NCI-H2107 treated with DMSO at 0.1 percent for 48 hours (cell line): ENCODE measurements around the gene TMA16.
"Not testable (repeated sequence)": the region's sequence is repeated elsewhere in the genome, so short reads cannot be mapped to it uniquely, and the experiment has no call there.

Experiments
- DNase-seq: peaks from one replicate; lab custom pipeline; 2025; ENCODE audit not compliant: unreplicated experiment; lab: John Stamatoyannopoulos, UW

Gene TMA16

DNA sequence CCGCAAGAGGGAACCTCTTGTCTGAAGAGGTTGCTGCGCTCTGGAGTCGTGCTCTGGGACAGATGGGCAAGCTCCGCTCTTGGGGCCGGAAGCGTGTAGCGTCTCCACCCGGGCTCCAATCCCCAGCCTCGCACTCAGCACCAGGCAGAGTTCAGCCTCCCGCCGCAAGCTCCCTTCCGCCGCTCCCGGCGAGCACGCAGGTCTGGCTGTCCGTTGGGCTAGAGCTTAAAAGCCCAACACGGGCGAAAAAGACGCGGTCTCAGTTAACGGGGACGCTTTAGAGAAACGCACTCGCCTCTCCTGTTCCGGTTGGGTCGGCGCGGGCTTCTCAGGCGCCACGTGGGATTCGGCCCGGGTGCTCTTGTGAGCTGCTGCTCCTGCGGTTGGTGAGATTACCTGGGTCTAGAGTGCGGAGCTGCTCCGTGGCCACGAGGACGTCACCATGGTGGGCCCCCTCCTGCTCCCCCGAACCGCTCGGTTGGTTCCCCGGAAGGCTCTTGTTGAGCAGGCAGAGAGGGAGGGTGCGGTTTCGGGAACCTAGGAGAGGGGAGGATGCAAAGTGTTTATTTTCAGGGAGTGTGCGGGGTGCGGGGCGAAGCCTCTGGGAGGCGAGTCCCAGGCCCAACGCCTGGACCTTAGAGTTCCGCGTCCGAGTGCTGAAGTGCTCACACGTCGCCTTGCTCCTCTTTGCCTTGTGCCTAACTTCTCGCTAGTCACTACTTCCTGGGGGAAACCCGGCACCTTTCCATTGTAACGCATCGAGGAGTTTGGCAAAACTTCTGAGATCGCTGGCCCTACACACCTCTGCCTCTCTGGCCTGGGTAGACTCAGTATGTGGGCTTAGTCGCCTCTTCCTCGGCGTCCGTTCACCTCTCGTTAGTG is at the start of gene TMA16:
TSS of gene TMA16 (plus strand) at position 331 of the 882 bp plus-strand sequence. CDS start at position 443, 112 bp downstream.
- peak; percentile 68 for DNase-seq

DNA sequence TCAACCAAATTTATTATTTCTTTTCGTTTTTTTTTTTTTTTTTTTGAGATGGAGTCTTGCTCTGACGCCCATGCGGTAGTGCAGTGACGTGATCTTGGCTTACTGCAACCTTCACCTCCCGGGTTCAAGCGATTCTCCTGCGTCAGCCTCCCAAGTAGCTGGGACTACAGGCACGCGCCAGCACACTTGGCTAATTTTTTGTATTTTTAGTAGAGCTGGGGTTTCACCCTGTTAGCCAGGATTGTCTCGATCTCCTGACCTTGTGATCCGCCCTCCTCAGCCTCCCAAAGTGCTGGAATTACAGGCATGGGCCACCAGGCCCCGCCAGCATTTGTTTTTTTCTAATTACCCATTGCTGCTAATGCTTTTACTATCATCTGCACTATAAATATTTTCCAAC is 47.5 kb upstream of the TMA16 start:
- not testable (repeated sequence) for DNase-seq

DNA sequence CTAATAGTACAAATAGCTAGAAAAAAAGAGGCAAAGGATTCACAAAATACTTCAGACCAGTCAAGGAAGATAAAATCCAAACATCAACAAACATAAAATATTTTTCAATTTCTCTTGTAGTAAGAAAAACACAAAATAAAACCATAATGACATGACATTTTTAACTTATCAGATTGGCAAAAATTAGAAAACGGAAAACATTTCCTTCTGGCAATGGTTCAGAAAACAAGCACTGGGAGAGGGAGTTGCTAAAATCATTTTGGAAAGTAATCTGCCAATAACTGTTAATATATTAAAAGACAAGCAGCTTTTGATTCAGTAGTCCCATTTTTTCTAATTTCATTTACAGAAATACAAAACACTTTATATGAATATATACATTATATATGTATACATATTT is 47.0 kb upstream of the TMA16 start:
- DNase-seq = no peak

DNA sequence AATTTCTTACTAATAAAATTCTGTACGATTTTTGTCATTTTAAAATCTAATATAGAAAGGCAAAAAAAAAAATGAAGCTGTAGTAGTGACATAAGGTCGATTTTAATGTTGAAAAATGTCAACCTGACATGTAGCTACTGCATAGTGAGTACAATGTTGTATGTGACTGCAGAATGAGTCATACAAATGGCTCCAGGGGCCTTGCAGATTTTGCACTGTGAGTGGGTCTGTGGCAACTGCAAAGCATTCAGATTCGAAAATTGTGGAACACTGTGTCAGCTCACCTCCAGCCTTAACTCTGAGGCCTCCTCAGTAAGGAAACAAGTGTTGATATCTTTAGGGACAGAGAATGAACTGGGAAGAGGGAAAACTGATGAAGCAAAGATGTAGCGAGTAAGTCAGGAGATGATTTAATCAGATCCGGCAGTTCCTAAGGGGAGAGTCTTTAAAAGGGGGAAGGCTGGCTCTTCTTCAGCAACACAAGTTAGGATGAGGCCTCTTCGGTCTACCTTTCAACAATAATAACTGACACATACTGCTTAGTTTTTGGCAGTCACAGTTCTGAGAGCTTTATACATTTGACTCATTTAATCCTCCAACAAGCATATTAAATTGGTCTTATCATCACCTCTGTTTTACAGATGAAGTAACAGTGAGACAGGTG is 45.8 kb upstream of the TMA16 start:
- no peak for DNase-seq

DNA sequence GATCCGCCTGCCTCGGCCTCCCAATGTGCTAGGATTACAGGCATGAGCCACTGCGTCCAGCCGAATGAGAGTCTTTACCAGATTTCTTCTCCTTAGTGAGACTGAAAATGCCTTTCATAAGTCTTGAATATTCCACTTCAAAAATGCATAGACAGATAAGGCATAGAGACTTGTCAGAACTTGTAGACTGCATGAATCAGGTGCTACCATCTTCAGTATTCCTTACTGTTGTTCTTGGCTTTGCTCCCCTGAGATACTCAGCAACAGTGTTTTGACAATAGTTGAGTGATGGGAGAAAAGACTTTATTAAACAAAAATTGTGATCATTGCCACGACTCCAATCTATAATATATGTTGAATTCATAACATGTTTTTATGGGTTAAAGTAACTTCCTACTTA is 31.9 kb upstream of the TMA16 start:
- no peak for DNase-seq

DNA sequence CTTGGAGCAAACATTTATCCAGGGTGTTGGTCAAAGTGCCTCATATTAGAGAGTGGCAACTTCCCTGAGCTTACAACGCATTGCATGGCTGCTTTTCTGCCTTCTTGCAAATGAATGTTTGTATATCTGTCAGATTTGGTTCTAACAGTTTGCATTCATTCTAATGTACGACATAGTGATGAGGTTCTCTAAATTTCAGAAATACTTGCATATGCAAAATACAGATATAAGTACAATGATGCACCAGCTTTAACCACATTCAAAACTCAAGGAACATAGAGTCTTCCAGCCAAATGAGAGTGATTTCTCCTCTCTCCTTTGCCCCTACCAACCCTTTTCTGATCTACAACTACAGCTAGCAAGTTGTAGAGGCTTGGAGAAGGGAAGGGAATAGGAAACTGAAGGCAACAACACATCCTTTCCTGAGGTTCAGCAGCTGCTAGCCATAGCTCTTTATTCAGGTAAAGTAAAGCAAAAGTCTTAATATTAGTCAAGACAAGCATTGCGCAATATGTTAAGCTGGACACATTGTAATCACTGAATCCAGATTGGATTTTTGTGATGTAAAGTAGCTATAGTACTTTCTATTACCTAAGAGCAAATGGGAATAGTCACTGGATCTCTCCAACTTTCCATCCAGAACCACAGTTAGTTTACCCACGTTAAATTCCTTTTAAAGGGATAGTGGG is 27.3 kb upstream of the TMA16 start:
- DNase-seq = no peak

DNA sequence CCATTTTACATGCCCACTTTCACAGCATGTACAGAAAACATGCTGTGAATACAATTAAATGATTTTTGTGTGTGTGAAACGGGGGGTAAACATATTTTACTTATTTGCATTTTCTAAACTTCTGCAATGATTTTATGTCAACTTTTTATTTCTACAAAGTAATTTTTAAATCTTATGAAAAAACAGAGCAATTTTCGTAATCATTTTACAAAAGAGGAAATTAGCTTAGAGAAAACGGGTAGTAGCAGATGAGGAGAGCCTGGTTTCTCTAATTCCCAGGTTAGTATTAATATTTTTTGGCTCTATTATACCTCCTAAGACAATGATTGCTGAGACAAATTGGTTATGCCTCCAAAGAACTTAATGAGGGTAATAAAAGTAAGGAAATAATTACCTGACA is 24.1 kb upstream of the TMA16 start:
- DNase-seq = no peak

DNA sequence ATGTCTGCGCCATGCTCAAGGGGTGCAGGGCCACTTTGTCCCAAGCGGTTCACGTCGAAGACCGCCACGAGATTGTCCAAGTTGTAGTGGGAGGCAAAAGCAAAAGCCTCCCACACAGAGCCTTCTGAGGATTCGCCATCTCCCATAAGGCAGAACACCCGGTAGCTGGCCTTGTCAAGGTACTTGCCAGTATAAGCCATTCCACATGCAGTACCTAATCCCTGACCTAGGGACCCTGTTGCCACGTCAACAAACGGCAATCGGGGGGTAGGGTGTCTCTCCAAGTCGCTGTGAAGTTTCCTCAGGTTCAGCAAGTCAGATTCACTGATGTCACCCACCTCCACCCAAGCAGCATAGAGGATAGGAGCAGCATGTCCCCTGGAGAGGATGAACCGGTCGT is 21.4 kb upstream of the TMA16 start:
- no peak for DNase-seq

DNA sequence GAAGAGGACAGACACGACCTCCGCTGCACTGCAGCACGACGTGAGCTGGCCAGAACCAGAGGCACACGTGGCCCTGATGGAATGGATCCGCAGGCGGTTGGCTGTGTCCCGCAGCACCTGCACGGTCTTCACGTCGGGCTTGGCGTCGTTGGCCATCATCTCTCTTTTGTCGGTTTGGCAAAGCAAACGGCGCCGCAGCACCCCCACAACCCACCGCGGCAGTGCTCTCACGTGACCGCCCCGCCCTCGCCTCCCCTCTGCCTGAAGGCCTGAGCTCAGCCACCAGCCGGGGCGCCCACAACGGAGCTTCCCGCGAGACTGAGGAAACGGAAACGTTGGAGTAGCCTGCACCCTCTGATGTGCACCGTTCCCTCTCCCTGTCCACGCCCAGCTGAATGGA is 20.9 kb upstream of the TMA16 start, which contains the start of gene TKTL2:
TSS of gene TKTL2 (minus strand) at position 179 of the 400 bp plus-strand sequence. CDS start at position 159, 20 bp downstream.
- no peak for DNase-seq

DNA sequence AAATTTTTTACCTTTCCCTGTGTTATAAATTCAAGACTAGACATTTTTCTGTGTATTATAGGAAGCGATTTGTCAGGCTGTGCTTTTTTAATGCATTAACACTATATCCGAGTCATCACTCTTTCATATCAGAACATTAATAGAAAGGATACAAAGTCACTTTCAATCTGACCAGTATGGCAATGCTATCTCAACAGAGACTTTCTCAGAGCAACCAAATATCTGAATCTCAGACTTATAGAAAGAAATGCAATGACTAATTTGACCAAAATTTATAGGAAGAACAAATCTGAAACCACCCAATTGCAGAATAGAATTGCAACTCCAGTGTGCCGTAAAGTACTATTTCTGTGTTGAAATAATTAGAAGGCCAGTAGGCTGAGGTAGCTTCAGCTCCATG is 20.5 kb upstream of the TMA16 start:
- no peak for DNase-seq

DNA sequence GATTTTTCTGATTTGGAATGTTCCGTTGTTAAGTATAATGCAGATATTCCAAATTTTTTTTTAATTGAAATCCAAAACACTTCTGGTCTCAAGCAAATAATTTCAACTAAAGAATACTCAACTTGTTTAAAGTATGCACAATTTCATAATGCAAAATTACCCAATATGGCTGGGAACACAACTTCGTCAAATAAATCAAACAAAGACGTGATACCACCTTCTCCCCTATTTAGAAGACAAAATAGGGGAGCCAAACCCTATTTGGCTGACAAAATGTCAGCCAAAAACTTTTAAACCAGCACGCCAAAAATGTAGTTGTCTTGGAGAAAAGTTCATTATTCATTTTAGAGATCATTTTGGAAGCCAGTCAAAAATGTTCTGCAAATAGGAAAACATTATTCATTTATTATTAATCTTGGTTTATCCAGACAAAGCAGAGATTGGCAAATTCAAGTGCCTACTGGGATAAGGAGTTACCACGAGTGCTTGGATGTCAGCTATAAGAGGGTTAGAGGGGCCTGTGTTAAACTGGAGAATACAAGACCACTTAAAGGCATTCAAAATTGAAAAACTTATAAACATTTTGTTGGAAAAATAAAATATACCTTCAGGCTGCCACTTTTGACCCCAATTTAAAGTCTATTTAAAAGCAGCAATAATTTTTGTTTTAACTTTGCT is 17.6 kb upstream of the TMA16 start:
- no peak for DNase-seq

DNA sequence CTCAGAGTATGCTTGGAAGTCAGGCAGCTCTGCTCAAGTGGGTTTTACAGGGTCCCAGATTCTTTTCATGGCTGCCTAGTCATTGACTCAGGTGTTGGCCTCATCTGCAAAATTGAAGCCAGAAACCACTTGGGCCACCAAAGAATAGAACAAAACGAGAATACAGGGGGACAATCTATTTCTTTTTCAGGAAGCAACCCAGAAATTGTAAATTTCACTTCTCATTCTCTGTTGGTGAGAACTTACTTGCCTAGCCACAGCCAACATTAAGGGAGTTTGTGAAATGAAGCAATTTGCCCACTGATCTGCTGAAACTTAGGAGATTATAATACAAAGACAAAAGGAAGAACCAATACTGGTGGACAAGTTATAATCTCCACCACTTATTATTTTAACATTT is 12.3 kb upstream of the TMA16 start:
- no peak for DNase-seq

DNA sequence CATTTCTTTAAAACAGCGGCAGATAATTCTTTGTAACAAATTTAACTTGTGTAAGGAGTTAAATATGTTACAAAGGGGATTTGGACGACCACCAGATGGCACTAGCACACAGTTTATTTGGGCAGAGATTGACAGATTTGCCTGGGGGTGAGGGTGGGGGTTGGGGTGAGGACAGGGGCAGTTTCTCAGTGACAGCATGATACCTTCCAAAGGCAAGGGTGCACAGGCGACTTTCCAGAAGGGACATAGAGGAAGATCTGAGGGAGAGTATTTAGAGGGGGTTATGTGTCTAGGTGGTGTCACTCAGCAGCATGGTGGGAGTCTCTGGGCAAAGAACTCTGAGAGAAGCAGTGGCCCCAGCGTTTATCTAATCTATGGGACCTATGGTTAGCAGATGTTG is 9.6 kb upstream of the TMA16 start:
- no peak for DNase-seq

DNA sequence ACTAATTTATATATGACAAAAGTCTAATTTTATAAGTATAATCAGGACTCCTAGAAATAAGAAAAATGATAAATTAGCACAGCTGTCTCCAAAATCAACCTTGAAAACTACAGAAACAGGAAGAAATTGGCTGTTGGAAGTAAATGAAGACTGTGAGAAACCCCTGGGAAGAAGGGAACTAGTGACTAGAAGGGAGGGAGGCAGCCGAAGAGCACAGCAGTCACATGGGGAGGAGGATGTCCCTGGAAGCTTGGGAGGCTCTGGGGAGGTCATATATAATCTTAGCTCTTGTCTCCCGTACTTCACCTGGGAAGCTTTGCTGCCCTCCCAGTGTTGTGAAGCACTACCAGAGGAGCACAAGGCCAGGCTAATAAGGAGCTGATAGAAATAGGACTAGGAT is 8.9 kb upstream of the TMA16 start:
- DNase-seq = no peak

DNA sequence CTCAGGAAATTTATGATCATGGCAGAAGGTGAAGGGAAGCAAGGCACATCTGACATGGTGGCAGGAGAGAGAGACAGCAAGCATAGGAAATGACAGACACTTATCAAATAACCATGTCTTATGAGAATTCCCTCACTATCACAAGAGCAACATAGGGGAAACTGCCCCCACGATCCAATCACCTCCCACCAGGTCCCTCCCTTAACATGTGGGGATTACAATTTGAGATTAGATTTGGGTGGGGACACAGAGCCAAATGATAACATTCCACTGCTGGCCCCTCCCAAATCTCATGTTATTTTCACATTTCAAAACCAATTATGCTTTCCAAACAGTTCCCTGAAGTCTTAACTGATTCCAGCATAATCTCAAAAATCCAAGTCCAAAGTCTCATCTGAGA is 8.2 kb upstream of the TMA16 start:
- DNase-seq = no peak

DNA sequence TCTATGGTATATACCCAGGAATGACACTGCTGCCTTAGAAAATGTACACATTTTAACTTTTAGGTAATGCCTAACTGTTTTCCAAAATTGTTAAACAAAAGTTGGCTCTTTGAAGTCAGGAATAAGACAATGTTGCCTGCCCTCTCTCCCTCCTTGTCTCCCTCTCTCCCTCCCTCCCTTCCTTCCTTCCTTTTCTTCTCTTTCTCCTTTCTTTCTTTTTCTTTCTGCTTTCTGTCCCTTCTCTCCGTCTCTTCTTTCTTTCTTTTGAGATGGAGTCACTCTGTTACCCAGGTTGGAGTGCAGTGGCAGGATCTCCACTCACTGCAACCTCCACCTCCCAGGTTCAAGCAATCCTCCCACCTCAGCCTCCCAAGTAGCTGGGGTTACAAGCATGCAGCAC is 4.6 kb upstream of the TMA16 start:
- no peak for DNase-seq

DNA sequence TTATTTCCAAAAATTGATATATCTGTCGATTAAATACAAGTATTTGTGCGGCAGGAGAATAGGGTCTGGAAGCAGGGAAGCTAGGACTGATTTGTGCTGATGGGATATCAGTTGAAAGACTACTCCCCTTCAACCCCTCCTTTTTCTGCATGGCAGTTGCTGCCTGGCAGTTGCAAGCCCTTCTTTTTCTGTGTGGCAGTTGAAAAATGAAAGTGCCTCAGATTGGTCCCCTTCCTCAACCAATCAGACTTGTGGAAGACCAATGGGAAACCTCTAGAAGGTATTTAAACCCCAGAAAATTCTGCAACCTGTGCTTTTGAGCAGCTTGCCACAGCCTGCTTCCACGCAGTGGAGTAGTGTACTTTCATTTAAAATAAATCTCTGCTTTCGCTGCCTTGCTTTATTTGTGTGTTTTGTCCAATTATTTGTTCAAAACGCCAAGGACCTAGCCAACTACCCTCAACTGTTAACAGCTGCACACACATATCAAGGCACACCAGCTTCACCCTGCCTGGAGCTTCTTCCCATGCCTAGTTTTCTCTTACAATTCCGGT is 1.5 kb upstream of the TMA16 start:
- DNase-seq = no peak

DNA sequence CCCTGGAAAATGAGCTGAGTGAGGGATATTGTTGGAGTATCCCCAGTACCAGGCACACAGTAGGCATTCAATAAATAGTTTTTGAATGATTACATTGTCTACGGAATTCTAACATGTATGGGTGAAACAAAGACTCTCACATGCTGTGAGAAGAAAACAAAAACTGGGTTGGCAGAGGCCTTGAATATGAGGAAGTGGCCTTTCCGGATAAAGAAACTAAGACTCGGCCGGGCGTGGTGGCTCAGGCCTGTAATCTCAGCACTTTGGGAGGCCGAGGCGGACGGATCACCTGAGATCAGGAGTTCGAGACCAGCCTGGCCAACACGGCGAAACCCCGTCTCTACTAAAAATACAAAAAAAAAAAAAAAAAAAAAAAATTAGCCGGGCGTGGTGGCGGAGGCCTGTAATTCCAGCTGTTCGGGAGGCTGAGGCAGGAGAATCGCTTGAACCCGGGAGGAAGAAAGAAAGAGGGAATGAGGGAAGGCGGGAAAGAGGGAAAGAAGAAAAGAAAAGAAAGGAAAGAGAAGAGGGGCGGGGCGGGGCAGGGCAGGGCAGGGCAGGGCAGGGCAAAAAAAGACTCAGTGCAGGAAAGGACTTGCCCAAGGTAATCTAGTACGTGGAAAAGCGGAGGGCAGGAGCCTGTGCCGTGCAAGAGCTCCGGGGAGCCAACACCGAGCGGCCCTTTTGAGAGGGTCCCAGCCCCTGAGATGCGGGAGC is 689 bp upstream of the TMA16 start:
- DNase-seq = no peak

DNA sequence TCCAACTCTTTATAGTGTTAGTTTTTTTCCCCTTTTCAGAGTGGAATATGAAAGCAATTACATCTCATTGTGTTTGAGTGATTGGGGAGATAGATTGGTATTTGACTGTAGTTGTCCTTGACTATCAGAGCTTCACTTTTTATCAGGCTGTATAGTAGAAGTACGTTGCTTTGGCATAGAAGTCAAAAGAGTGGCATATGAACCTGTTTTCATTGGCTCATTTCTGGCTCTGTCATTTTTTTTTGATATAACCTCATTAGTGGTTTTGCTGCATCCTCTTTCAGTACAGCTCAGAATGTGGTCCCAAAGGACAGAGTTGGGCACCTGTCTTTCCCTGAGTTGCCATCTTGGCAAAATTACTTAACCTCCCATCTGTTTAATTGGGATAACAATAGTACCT is 1.4 kb downstream of the TMA16 start:
- peak; percentile 15 for DNase-seq

DNA sequence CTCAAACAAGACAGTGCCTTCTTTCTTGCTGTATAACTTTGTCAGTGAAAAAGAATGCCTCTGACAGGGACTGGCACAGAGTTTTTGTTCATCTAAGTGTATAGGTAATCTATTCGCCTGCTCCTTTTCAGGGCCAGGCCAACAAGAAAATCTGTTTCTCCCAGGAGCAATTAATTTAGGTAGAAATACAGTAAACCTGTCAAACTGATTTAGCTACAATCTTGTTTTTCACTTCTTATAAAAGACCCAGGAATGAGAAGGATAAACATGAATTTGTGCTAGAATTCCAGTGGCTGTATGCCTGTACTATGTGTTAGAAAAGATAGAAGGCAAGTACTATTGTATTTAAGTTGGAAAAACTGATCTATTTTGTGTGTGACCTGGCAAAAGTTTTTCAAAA is 6.1 kb downstream of the TMA16 start:
- DNase-seq = no peak
